DMS79 treated with DMSO at 0.1 percent for 48 hours (cell line): Measurements from ENCODE around the gene DLD.
"Not testable (repeated sequence)": the region's sequence is repeated elsewhere in the genome, so short reads cannot be mapped to it uniquely, and the experiment has no call there.

Experiments
- DNase-seq: peaks from one replicate; lab custom pipeline; 2025; lab: John Stamatoyannopoulos, UW

DLD gene

GRCh38 chr7:107944411-107945169 is 53.6 kb downstream of the DLD start:
- no peak for DNase-seq

GRCh38 chr7:107945332-107945731 is 54.3 kb downstream of the DLD start:
- DNase-seq, result no peak

GRCh38 chr7:107946451-107946850 is 55.5 kb downstream of the DLD start:
- DNase-seq, result no peak

- no peak for DNase-seq
Observed at GRCh38 chr7:107946881-107947280, 55.9 kb downstream of the DLD start.

GRCh38 chr7:107948645-107949442 is 57.9 kb downstream of the DLD start:
- DNase-seq, result no peak

- DNase-seq, result no peak
Observed at GRCh38 chr7:107949443-107949935, 58.5 kb downstream of the DLD start.

- DNase-seq, result peak; percentile 38
Observed at GRCh38 chr7:107951172-107951787, 60.3 kb downstream of the DLD start.

GRCh38 chr7:107951896-107952295 is 60.9 kb downstream of the DLD start:
- DNase-seq, result no peak

GRCh38 chr7:107953265-107953923 is 62.4 kb downstream of the DLD start:
- DNase-seq, result no peak

GRCh38 chr7:107953924-107954303 is 62.9 kb downstream of the DLD start:
- DNase-seq, result no peak

- no peak for DNase-seq
Observed at GRCh38 chr7:107955394-107955793, 64.4 kb downstream of the DLD start.

GRCh38 chr7:107956950-107957349 is 66.0 kb downstream of the DLD start:
- DNase-seq, result not testable (repeated sequence)

- no peak for DNase-seq
Observed at GRCh38 chr7:107957436-107957835, 66.5 kb downstream of the DLD start.

GRCh38 chr7:107958764-107959526 is 68.0 kb downstream of the DLD start:
- no peak for DNase-seq

GRCh38 chr7:107959527-107959898 is 68.5 kb downstream of the DLD start:
- DNase-seq, result no peak

- no peak for DNase-seq
Observed at GRCh38 chr7:107960272-107960671, 69.3 kb downstream of the DLD start.

GRCh38 chr7:107961405-107961804 is 70.4 kb downstream of the DLD start:
- DNase-seq, result no peak

- no peak for DNase-seq
Observed at GRCh38 chr7:107962817-107963216, 71.8 kb downstream of the DLD start.

- no peak for DNase-seq
Observed at GRCh38 chr7:107964510-107964909, 73.5 kb downstream of the DLD start.

- DNase-seq, result no peak
Observed at GRCh38 chr7:107966711-107967110, 75.7 kb downstream of the DLD start.

- DNase-seq, result no peak
Observed at GRCh38 chr7:107967420-107967819, 76.4 kb downstream of the DLD start.

GRCh38 chr7:107968449-107968848 is 77.5 kb downstream of the DLD start:
- DNase-seq, result no peak
